HK-2 (cell line): Measurements from ENCODE around the gene CLASP2.
"Not testable (repeated sequence)": the region's sequence is repeated elsewhere in the genome, so short reads cannot be mapped to it uniquely, and the experiment has no call there.

ENCODE experiments used
- DNase-seq: peaks from one replicate; pipeline ENCODE4 v3.0.0-alpha.2; 2018; ENCODE audit not compliant: unreplicated experiment

CLASP2 gene

DNA sequence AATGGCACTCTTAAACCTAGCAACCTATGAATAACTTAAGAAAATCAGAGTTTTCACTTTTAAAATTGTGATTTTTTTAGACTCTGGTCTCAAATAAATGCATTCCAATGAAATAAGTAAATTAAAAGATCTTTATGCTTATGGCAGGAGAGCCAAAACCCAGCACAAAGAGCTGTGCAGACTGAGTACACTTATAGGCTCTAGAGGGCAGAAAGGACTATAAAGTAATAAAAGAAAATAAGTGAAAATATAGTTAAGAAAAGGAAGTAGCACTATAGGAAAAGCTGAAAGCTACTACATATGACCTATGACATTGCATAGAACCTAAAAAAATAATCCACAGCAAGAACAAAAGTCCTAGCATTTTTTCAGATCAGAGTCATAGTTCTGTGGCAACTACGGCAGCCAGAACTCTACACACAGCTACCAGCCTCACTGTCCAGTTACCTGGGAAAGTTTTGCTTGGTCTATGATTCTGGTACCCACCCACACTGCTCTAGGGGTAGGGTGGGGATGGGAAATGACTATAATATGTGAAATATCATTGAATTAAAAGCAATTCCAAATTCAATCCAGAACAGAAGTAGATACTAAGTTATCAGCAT lies 30.5 kb downstream of the CLASP2 start:
- DNase-seq: peak; percentile 2

- no peak for DNase-seq
Observed at GRCh38 chr3:33682770-33683169, 35.3 kb downstream of the CLASP2 start.

- DNase-seq: no peak
Observed at GRCh38 chr3:33681667-33682066, 36.4 kb downstream of the CLASP2 start.

GRCh38 chr3:33678073-33678472 lies 40.0 kb downstream of the CLASP2 start:
- DNase-seq: no peak

DNA sequence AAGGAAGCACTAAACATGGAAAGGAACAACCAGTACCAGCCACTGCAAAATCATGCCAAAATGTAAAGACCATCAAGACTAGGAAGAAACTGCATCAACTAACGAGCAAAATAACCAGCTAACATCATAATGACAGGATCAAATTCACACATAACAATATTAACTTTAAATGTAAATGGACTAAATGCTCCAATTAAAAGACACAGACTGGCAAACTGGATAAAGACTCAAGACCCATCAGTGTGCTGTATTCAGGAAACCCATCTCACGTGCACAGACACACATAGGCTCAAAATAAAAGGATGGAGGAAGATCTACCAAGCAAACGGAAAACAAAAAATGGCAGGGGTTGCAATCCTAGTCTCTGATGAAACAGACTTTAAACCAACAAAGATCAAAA lies 44.6 kb downstream of the CLASP2 start:
- not testable (repeated sequence) for DNase-seq

GRCh38 chr3:33668618-33669017 lies 49.4 kb downstream of the CLASP2 start:
- DNase-seq: no peak

DNA sequence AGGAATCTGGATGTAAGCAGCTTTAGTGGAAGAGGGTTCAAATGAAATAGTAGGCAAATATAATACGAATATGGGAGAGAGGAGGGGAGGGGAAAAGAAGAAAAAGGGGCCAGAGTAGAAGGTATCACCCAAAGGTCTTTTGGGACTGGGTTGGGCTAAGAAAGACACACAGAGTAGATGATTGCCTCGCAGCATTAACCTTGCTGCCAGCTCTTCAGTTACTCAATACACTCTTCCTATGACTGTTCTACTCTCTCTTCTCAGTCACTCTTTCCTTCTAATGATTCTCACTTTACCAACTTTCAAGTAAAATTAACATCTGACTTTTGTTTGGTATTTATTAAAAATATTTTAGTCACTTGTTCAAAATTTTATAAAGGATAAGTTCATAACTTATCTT lies 52.8 kb downstream of the CLASP2 start:
- no peak for DNase-seq

- no peak for DNase-seq
Observed at GRCh38 chr3:33664195-33664594, 53.9 kb downstream of the CLASP2 start.

- DNase-seq: no peak
Observed at GRCh38 chr3:33663042-33663441, 55.0 kb downstream of the CLASP2 start.

- DNase-seq: no peak
Observed at GRCh38 chr3:33659856-33660434, 58.1 kb downstream of the CLASP2 start.

- peak; percentile 8 for DNase-seq
Observed at GRCh38 chr3:33658991-33659848, 58.8 kb downstream of the CLASP2 start.

DNA sequence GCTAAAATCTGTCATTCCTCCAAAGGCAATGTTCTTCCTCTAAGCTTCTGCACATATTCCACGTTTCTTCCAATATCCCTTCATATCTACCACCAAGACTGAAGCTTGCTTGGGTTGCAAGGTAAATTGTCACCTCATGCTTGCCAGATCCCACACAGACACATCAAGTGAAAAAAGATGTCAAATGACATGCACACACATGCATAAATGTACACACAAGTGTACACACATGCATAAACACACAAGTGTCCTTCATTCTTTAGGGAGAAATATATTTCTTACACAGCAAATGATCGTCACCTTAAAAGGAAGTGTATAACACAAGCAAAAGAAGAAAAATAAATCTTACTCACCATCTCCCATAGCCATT lies 59.4 kb downstream of the CLASP2 start:
- DNase-seq: no peak

GRCh38 chr3:33658039-33658438 lies 60.0 kb downstream of the CLASP2 start:
- DNase-seq: no peak

DNA sequence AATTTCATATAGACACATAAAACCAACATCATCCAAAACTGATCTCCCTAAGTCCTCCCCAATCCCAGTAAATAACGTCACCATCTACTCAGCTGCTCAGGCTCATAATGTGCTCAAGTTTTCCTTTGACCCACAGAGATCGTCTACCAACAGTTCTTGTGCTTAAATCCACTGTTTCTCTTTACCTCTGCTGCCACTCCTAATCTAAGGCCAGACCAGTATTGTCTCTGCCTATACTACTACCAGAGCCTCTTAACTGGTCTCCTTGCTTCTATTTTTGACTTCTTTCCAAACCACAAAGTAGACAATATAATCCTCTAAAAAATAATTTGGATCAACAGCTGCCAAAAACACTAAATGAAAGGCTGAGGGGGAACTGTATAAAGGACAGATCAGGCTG lies 65.3 kb downstream of the CLASP2 start:
- DNase-seq: no peak

DNA sequence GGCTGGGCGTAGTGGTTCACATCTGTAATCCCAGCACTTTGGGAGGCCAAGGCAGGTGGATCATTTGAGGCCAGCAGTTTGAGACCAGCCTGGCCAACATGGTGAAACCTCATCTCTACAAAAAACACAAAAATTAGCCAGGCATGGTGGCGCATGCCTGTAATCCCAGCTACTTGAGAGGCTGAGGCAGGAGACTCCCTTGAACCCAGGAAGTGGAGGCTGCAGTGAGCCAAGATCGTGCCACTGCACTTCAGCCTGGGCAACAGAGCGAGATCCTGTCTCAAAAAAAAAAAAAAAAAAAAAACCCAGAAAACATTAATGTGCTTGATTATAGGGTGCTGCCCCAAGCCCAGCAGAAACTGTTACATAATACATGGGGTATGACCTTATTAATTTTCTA lies 67.0 kb downstream of the CLASP2 start:
- not testable (repeated sequence) for DNase-seq

DNA sequence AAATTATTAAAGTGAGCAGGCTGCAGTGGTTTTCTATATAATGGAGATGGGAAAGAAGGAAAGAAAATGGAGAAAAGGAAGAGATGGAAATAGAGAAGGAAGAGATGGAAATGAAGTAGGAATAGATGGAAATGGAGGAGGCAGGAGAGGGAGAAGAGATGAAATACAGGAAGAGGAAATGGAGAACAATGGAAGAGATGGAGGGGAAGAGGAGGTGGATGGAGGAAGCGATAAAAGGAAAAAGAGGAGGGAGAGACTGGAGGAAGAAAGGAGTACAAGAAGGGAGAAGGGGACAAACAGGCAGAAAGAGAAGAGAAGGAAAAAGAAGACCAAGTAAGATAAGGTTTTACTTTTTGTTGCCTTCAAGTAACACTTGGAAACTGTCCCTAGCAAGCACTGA lies 67.6 kb downstream of the CLASP2 start:
- DNase-seq: no peak

- DNase-seq: no peak
Observed at GRCh38 chr3:33648793-33649192, 69.3 kb downstream of the CLASP2 start.

DNA sequence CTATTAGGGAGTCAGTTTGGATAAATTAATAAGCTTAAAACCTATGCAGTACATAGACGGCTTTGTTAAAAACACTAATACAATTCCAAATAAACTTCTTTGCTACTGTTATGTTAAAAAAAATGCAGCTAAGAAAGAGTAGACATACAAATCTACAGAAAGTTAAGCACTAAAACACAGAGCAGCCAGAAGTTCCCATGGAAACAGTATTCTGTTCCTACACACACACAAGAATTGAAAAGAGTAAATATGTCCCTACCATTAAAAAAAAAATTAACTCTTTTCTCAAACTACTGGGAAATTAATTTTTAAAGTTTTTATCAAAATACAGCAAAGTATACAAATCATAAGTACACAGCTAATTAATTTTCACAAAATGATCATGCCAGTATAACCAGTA lies 71.6 kb downstream of the CLASP2 start:
- no peak for DNase-seq

- no peak for DNase-seq
Observed at GRCh38 chr3:33645060-33645647, 72.9 kb downstream of the CLASP2 start.

DNA sequence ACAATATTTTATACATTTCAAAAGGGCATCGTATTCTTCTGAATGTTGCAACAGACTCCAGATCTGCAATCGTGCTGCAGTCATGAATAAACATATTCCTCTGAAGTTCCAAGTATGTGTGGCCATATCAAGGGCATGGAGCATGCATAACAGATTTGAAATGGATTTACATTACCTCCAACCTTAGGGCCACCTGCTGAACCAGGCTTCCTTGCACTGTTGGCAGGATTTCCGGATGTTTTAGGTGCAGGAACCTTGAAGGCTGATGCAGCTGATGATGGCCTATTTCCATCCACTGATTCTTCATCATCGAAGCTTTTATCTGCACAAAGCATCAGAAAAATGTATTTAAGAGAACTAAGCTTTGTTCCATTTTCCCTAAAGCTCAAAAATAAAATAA lies 73.5 kb downstream of the CLASP2 start:
- no peak for DNase-seq

DNA sequence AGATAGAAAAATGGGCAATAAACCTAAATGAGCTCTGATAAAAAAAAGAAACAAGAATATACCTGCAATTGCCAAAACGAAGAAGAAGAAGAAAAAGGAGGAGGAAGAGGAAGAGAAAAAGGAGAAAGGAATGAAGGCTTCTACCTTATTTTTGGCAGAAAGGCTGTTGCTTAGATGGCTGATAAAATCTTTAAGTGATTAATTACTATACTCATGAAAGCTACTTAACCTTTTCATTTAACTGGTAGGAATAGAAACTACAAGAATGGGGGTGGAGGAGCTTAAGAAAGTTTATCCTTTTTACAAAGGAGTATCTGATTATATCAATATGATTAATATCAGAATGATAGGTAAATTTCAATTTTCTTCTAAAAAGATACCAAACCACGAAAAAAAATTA lies 75.2 kb downstream of the CLASP2 start:
- no peak for DNase-seq

- DNase-seq: no peak
Observed at GRCh38 chr3:33639889-33640288, 78.2 kb downstream of the CLASP2 start.

GRCh38 chr3:33637482-33637881 lies 80.6 kb downstream of the CLASP2 start:
- no peak for DNase-seq
